CD4-positive, alpha-beta T cell (primary cell): ENCODE data around the gene CRKL. TPM values are rescaled to one million over a fixed set of nuclear protein-coding genes. Genes with fewer than 3 reads are reported as not detected.

Source experiments
- ATAC-seq: fragments of 200-7000 bp; cut with Tn5 transposase; one replicate; pipeline ENCODE4 v1.10.0; 2022; ENCODE audit warnings: mild to moderate bottlenecking; ENCODE audit not compliant: poor library complexity
- CTCF ChIA-PET: fragments of 350-600 bp; sonication (Branson Sonifier 250); formaldehyde crosslinking; loops from one replicate; lab custom pipeline; 2021; ENCODE audit warnings: antibody characterized with exemption, inconsistent platforms; lab: Charles Lee
- POLR2A ChIA-PET: fragments of 350-600 bp; sonication (Branson Sonifier 250); formaldehyde crosslinking; loops from one replicate; lab custom pipeline; 2021; ENCODE audit warnings: antibody characterized with exemption, inconsistent platforms; lab: Charles Lee
- DNase-seq, 14 experiments: peaks; one replicate each; pipeline ENCODE4 v3.0.0-alpha.2; 2013 to 2020; ENCODE audit warnings: mixed read lengths in 2 of 14
- H3K27ac ChIP-seq, 2 donors: one replicate each; pipeline versions ENCODE4 v1.5.1 to v1.7.0; 2013; ENCODE audit warnings: low read length in 2 of 2, low read depth in 1 of 2, mild to moderate bottlenecking in 1 of 2
- H3K27me3 ChIP-seq, 2 experiments: 1 replicate in 1 of 2; 2 replicates in 1 of 2; pipeline versions ENCODE4 v1.6.1 to v1.7.0; 2013; ENCODE audit warnings: low read length in 2 of 2, control low read depth in 1 of 2, mild to moderate bottlenecking in 1 of 2, moderate library complexity in 1 of 2; ENCODE audit not compliant: insufficient read depth in 2 of 2, control insufficient read depth in 1 of 2
- H3K36me3 ChIP-seq: one replicate; pipeline ENCODE4 v1.6.1; 2013; ENCODE audit warnings: low read length, control low read depth; ENCODE audit not compliant: insufficient read depth
- H3K4me1 ChIP-seq: one replicate; pipeline ENCODE4 v1.6.1; 2013; ENCODE audit warnings: low read length, control low read depth; ENCODE audit not compliant: insufficient read depth
- H3K4me3 ChIP-seq: one replicate; pipeline ENCODE4 v1.5.1; 2013; ENCODE audit warnings: mild to moderate bottlenecking, low read length, moderate library complexity
- H3K9me3 ChIP-seq, 2 experiments: 1 replicate in 1 of 2; 2 replicates in 1 of 2; pipeline versions ENCODE4 v1.6.1 to v1.7.0; 2013; ENCODE audit warnings: low read length in 2 of 2, mild to moderate bottlenecking in 2 of 2, control low read depth in 1 of 2, moderate library complexity in 1 of 2; ENCODE audit not compliant: control insufficient read depth in 1 of 2, insufficient read depth in 1 of 2
- H3K27ac Mint-ChIP-seq: one replicate; pipeline ENCODE4 v1.8.0; 2020; ENCODE audit warnings: mixed read lengths
- H3K27me3 Mint-ChIP-seq: one replicate; pipeline ENCODE4 v1.8.0; 2021; ENCODE audit warnings: mixed read lengths
- H3K36me3 Mint-ChIP-seq: one replicate; pipeline ENCODE4 v1.8.0; 2021; ENCODE audit warnings: low read depth, mixed read lengths
- H3K4me1 Mint-ChIP-seq: one replicate; pipeline ENCODE4 v1.8.0; 2021; ENCODE audit warnings: low read depth, mixed read lengths
- H3K4me3 Mint-ChIP-seq: one replicate; pipeline ENCODE4 v1.8.0; 2020; ENCODE audit warnings: mild to moderate bottlenecking, mixed read lengths
- H3K9me3 Mint-ChIP-seq: one replicate; pipeline ENCODE4 v1.8.0; 2020; ENCODE audit warnings: mixed read lengths
- intact Hi-C, 2 experiments: fragments of 100-400 bp; cut with DNase I in 1 of 2; cut with micrococcal nuclease in 1 of 2; formaldehyde crosslinking; loops; one replicate each; pipeline versions ENCODE4 v1.15.1 to v1.9.0; 2023 to 2025; cut with DNase I, micrococcal nuclease
- total RNA-seq, 174 experiments: library from RNA in 2 of 174; stranded (reverse) in 2 of 174; gene quantifications; one replicate each; pipeline ENCODE4 v1.2.3 and lab custom pipeline; 2021 to 2026
- TF ChIP-seq, protein P1 (sequence below): fragments of 200-600 bp; IDR thresholded peaks from one replicate; pipeline ENCODE4 v1.8.0; 2022; ENCODE audit warnings: antibody characterized with exemption, mild to moderate bottlenecking

CRKL gene
- total RNA-seq, 2 experiments from 2014 or later: 41.9 to 43.5 TPM

DNA sequence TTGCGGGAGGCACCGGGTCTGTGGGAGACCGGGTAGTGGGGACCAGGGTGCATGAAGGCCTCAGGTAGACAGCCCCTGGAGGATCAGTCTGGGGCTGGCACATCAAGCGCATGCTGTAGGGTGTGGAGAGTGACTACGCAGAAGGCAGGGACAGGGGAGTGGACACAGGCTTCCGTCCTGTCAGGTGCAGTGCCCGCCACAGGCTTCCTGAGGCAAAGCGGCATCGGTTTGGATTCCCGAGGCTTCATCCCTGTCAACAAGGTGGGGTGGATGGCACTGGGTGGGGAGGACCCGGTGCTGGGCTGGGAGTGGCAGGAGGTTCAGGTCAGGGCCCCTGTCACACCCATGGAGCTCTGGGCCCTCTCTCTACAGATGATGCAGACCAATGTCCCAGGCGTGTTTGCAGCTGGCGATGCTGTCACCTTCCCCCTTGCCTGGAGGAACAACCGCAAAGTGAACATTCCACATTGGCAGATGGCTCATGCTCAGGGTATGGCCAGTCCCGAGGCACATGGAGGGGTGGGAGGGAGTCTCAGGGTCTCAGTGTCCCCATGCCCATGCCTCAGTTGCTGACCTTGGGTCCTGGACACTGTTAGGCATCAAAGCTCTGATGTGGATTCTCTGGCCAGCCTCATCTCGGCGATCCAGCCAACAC lies 60.4 kb downstream of the CRKL start:
- Histone ChIP-seq H3K27ac (no peak overlapping the region), H3K36me3 (no peaks in the 10 kb centered on the region), H3K4me3 (no peak overlapping the region), H3K9me3 (peaks cover 6 to 18% of the 10 kb centered on the region in 2 experiments), H3K27me3 (no peaks in the 10 kb centered on the region), H3K4me1 (peaks cover 36% of the 10 kb centered on the region)
- H3K9me3 Mint-ChIP-seq: no peaks in the 10 kb centered on the region
- DNase-seq (no peak), ATAC-seq (no peak)
- intact Hi-C loops: loop anchor here in 1 of 2 experiments (10.0 kb wide), 1 partner anchor 127 kb away; no protein-coding TSS in a partner anchor
- CTCF ChIA-PET: no interaction called here
- TF ChIP-seq, protein P1, sequence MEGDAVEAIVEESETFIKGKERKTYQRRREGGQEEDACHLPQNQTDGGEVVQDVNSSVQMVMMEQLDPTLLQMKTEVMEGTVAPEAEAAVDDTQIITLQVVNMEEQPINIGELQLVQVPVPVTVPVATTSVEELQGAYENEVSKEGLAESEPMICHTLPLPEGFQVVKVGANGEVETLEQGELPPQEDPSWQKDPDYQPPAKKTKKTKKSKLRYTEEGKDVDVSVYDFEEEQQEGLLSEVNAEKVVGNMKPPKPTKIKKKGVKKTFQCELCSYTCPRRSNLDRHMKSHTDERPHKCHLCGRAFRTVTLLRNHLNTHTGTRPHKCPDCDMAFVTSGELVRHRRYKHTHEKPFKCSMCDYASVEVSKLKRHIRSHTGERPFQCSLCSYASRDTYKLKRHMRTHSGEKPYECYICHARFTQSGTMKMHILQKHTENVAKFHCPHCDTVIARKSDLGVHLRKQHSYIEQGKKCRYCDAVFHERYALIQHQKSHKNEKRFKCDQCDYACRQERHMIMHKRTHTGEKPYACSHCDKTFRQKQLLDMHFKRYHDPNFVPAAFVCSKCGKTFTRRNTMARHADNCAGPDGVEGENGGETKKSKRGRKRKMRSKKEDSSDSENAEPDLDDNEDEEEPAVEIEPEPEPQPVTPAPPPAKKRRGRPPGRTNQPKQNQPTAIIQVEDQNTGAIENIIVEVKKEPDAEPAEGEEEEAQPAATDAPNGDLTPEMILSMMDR: no peak
- POLR2A ChIA-PET: no interaction called here
- no peak overlapping the region for H3K27ac Mint-ChIP-seq
- H3K36me3 Mint-ChIP-seq: peaks cover 3% of the 10 kb centered on the region
- no peak overlapping the region for H3K4me3 Mint-ChIP-seq
- H3K4me1 Mint-ChIP-seq: peaks cover 32% of the 10 kb centered on the region
- no peaks in the 10 kb centered on the region for H3K27me3 Mint-ChIP-seq

DNA sequence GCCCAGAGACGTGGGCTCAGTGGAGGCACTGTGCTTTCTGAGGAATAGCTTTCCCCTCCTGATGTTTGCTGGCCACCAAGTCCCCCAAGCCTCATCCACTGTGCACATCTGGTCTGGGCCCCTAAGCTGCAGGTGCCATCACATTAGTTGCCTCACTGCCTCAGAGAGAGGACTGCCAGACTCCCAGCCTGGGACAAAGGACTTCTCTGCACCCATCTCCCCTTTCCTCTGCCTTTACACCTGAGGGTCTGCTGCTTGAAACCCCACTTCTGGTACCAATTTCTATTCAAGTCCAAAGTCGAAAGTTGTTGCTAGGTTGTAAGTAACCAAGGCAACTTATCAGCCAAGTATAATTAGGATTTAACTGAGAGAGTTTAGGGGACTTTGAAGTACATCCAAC lies 61.2 kb downstream of the CRKL start:
- peaks cover 6% of the 10 kb centered on the region for H3K36me3 Mint-ChIP-seq

DNA sequence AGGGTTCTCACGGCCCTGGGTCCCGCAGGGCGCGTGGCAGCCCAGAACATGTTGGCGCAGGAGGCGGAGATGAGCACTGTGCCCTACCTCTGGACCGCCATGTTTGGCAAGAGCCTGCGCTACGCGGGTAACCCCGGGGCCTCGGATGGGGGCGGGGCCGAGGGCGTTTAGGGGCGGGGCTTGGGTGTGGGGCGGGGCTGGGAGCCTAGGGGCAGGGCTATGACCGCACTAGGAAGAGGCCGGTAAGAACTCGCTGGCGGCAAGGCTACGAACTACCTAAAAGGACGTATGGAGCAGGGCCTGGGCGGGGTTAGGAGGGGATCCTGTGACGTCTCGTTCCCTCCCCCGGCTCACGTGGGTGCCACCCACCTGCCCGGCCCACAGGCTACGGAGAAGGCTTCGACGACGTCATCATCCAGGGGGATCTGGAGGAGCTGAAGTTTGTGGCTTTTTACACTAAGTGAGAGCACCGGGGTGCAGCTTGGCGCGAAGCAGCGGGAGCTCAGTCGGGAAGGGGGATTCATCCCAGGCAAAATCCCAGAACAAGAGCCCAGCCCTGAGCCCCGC lies 62.1 kb downstream of the CRKL start:
- peaks cover 46% of the 10 kb centered on the region for H3K4me1 ChIP-seq
- DNase-seq: peak in 12 of 14 experiments; percentile 33 to 88 (median 60)
- Mint-ChIP-seq H3K4me3 (peak overlapping the region; percentile 97), H3K36me3 (peaks cover 10% of the 10 kb centered on the region), H3K27me3 (no peaks in the 10 kb centered on the region), H3K4me1 (peaks cover 48% of the 10 kb centered on the region), H3K9me3 (no peaks in the 10 kb centered on the region), H3K27ac (peak overlapping the region; percentile 87)
- ChIA-PET POLR2A (interaction anchor here (4.6 kb wide), 1 partner anchor 20 kb away, joined by 25 read pairs; no protein-coding TSS in a partner anchor), CTCF (no interaction called here)
- no peak overlapping the region for H3K27ac ChIP-seq
- ATAC-seq: peak; percentile 90
- TF ChIP-seq, protein P1: no peak
- no peaks in the 10 kb centered on the region for H3K27me3 ChIP-seq
- H3K4me3 ChIP-seq: no peak overlapping the region
- H3K9me3 ChIP-seq: peaks cover 6 to 18% of the 10 kb centered on the region in 2 experiments
- intact Hi-C loops: loop anchor here in 1 of 2 experiments (10.0 kb wide), 1 partner anchor 125 kb away; no protein-coding TSS in a partner anchor
- H3K36me3 ChIP-seq: peaks cover 6% of the 10 kb centered on the region

More for the DNA sequence above, 61.2 kb downstream of the CRKL start:
- no peak for DNase-seq
- ChIA-PET CTCF (no interaction called here), POLR2A (no interaction called here)
- intact Hi-C loops: loop anchor here in 1 of 2 experiments (10.0 kb wide), 1 partner anchor 126 kb away; no protein-coding TSS in a partner anchor
- H3K27ac ChIP-seq: no peak overlapping the region
- no peaks in the 10 kb centered on the region for H3K36me3 ChIP-seq
- Mint-ChIP-seq H3K4me1 (peaks cover 39% of the 10 kb centered on the region), H3K9me3 (no peaks in the 10 kb centered on the region), H3K27ac (no peak overlapping the region), H3K27me3 (no peaks in the 10 kb centered on the region), H3K4me3 (no peak overlapping the region)
- ATAC-seq: no peak
- TF ChIP-seq, protein P1: no peak
- no peaks in the 10 kb centered on the region for H3K27me3 ChIP-seq
- no peak overlapping the region for H3K4me3 ChIP-seq
- peaks cover 44% of the 10 kb centered on the region for H3K4me1 ChIP-seq
- H3K9me3 ChIP-seq: peaks cover 6 to 18% of the 10 kb centered on the region in 2 experiments
